Activated B cell treated with CpG ODN at 0.5 μM for 24 hours (primary cell): ENCODE results near the gene OR56B4. TPM values are rescaled to one million over a fixed set of nuclear protein-coding genes. Genes with fewer than 3 reads are reported as not detected.
"Not testable (repeated sequence)": the region's sequence is repeated elsewhere in the genome, so short reads cannot be mapped to it uniquely, and the experiment has no call there.

Source experiments
- ATAC-seq: fragments of 200-7000 bp; cut with Tn5 transposase; one replicate; pipeline ENCODE4 v1.10.0; 2021; ENCODE audit warnings: low read depth, mild to moderate bottlenecking, moderate library complexity
- CTCF ChIA-PET: fragments of 350-600 bp; sonication (Branson Sonifier 250); formaldehyde crosslinking; loops from one replicate; lab custom pipeline; 2021; ENCODE audit warnings: antibody characterized with exemption; lab: Charles Lee
- POLR2A ChIA-PET: fragments of 350-600 bp; sonication (Branson Sonifier 250); formaldehyde crosslinking; loops from one replicate; lab custom pipeline; 2021; ENCODE audit warnings: antibody characterized with exemption; lab: Charles Lee
- DNase-seq: peaks from one replicate; pipeline ENCODE4 v3.0.0; 2022
- H3K27ac Mint-ChIP-seq: one replicate; pipeline ENCODE4 v1.8.0; 2020; ENCODE audit warnings: mixed read lengths
- H3K27me3 Mint-ChIP-seq: one replicate; pipeline ENCODE4 v1.8.0; 2021; ENCODE audit warnings: mixed read lengths
- H3K36me3 Mint-ChIP-seq: one replicate; pipeline ENCODE4 v1.8.0; 2021; ENCODE audit warnings: low read depth, mixed read lengths
- H3K4me1 Mint-ChIP-seq: one replicate; pipeline ENCODE4 v1.8.0; 2021; ENCODE audit warnings: mixed read lengths
- H3K4me3 Mint-ChIP-seq: one replicate; pipeline ENCODE4 v1.8.0; 2020; ENCODE audit warnings: mild to moderate bottlenecking, mixed read lengths
- H3K9me3 Mint-ChIP-seq: one replicate; pipeline ENCODE4 v1.8.0; 2020; ENCODE audit warnings: mixed read lengths
- CTCF ChIP-seq: fragments of 200-600 bp; IDR thresholded peaks from one replicate; pipeline ENCODE4 v1.8.0; 2022; ENCODE audit warnings: antibody characterized with exemption, mild to moderate bottlenecking
- intact Hi-C: fragments of 100-400 bp; cut with micrococcal nuclease; formaldehyde crosslinking; loops from one replicate; pipeline ENCODE4 v1.15.1; 2024
- total RNA-seq: library from RNA; stranded (reverse); gene quantifications from 2 replicates; pipeline ENCODE4 v1.2.3, GENCODE V29; 2022

Gene OR56B4, protein sequence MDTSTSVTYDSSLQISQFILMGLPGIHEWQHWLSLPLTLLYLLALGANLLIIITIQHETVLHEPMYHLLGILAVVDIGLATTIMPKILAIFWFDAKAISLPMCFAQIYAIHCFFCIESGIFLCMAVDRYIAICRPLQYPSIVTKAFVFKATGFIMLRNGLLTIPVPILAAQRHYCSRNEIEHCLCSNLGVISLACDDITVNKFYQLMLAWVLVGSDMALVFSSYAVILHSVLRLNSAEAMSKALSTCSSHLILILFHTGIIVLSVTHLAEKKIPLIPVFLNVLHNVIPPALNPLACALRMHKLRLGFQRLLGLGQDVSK
- not detected in 2 replicates for total RNA-seq

DNA sequence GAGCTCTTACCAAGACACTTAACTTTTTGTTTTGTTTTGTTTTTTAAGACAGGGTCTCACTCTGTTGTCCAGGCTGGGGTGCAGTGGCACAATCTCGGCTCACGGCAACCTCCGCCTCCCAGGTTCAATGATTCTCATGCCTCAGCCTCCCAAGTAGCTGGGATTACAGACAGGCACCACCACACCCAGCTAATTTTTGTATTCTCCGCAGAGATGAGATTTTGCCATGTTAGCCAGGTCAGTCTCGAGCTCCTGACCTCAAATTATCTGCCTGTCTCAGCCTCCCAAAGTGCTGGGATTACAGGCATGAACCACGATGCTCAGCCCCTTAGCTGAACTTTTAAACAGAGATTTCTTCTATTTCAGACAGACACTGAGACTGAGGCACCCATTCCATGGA lies at the start of gene OR56B4:
Gene OR56B4 (plus strand): TSS at position 301 of the 400 bp plus-strand sequence. CDS start 95 bp downstream, at position 396.
- H3K36me3 Mint-ChIP-seq, H3K9me3 Mint-ChIP-seq, CTCF ChIA-PET, ATAC-seq, H3K27ac Mint-ChIP-seq, H3K4me1 Mint-ChIP-seq, H3K27me3 Mint-ChIP-seq, POLR2A ChIA-PET, intact Hi-C loops, H3K4me3 Mint-ChIP-seq, DNase-seq: not testable (repeated sequence)

- DNase-seq (no peak), ATAC-seq (no peak)
- intact Hi-C loops, result no loop called here
- Mint-ChIP-seq H3K27ac (no peak overlapping the region), H3K4me1 (no peaks in the 10 kb centered on the region), H3K4me3 (no peak overlapping the region), H3K9me3 (no peaks in the 10 kb centered on the region), H3K36me3 (no peaks in the 10 kb centered on the region), H3K27me3 (peaks cover 3% of the 10 kb centered on the region)
- CTCF ChIA-PET, result no interaction called here
- no peak for TF ChIP-seq CTCF
- POLR2A ChIA-PET, result no interaction called here
Observed at GRCh38 chr11:6061475-6061874, 46.0 kb upstream of the OR56B4 start.

DNA sequence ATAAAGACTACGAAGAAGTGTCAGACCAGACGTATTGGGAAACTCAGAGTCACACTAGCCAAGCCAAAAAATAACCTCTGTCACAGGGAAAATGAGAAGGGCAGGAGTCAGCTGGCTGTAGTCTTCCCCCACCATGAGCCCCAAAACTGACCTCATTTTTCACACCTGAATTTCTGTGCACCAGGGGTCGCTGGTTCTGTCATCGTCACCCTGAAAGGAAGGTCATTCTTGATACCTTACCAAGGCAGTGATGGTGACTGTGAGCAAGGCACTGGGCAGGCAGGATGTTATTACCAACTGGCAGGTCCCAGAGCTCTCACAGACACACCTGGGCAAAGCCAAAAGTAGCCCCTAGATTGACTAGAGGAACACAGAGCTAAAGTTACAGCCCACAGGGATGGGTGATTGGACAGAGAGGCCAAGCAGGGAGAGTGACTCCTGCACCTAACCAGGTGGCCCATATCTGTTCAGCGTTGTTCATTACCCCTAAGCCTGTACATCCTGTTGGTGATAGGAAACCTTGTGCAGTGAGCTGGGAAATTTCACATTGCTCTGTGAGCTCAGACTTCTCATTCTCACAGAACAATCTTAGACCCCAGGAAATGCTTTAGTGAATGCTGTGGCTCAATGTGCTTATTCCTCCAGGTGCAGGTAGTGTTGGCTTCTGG lies 44.7 kb upstream of the OR56B4 start:
- Mint-ChIP-seq H3K4me1 (no peaks in the 10 kb centered on the region), H3K27me3 (no peaks in the 10 kb centered on the region), H3K36me3 (no peaks in the 10 kb centered on the region), H3K27ac (no peak overlapping the region), H3K9me3 (no peaks in the 10 kb centered on the region), H3K4me3 (no peak overlapping the region)
- no peak for TF ChIP-seq CTCF
- intact Hi-C loops, result no loop called here
- DNase-seq (no peak), ATAC-seq (no peak)
- POLR2A ChIA-PET, result no interaction called here
- CTCF ChIA-PET, result no interaction called here

DNA sequence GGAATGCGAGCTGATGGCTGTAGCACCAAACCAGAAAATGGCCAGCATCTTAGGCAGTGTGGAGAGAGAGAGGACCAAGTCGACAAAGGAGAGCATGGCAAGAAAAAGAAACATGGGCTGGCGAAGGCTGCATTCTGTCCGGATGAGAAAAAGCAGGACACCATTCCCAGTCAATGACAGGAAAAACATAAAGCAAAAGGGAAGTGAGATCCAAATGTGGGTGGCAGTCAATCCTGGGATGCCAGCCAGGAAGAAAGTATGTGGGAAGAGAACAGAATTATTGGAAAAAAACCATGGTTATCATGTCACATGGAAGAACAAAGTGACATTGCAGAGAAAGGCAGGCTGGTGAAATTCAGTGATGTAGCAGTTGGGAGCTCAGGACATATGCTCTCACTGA lies 40.0 kb upstream of the OR56B4 start:
- TF ChIP-seq CTCF, result no peak
- no peak for DNase-seq
- CTCF ChIA-PET, result no interaction called here
- no peaks in the 10 kb centered on the region for H3K27me3 Mint-ChIP-seq
- no peak overlapping the region for H3K27ac Mint-ChIP-seq
- H3K4me3 Mint-ChIP-seq, result no peak overlapping the region
- H3K4me1 Mint-ChIP-seq, result no peaks in the 10 kb centered on the region
- POLR2A ChIA-PET, result no interaction called here
- no peaks in the 10 kb centered on the region for H3K9me3 Mint-ChIP-seq
- H3K36me3 Mint-ChIP-seq, result no peaks in the 10 kb centered on the region
- intact Hi-C loops, result no loop called here
- ATAC-seq, result no peak

GRCh38 chr11:6076443-6076842 lies 31.0 kb upstream of the OR56B4 start:
- ATAC-seq, H3K36me3 Mint-ChIP-seq, H3K4me1 Mint-ChIP-seq, POLR2A ChIA-PET, H3K27ac Mint-ChIP-seq, DNase-seq, H3K4me3 Mint-ChIP-seq, CTCF ChIA-PET, intact Hi-C loops: not testable (repeated sequence)
- H3K9me3 Mint-ChIP-seq, result peaks cover 17% of the 10 kb centered on the region
- H3K27me3 Mint-ChIP-seq, result peaks cover 12% of the 10 kb centered on the region

GRCh38 chr11:6077723-6078122 lies 29.8 kb upstream of the OR56B4 start:
- Mint-ChIP-seq H3K4me1 (no peaks in the 10 kb centered on the region), H3K9me3 (peaks cover 17% of the 10 kb centered on the region), H3K27ac (no peak overlapping the region), H3K4me3 (no peak overlapping the region), H3K36me3 (no peaks in the 10 kb centered on the region), H3K27me3 (peaks cover 12% of the 10 kb centered on the region)
- ChIA-PET POLR2A (no interaction called here), CTCF (no interaction called here)
- intact Hi-C loops, result no loop called here
- no peak for TF ChIP-seq CTCF
- ATAC-seq (no peak), DNase-seq (no peak)
